Breast epithelium (tissue), 4 donors: ENCODE data around the gene RPL3. TPM values are rescaled to one million over a fixed set of nuclear protein-coding genes. Genes with fewer than 3 reads are reported as not detected.
A peak's percentile ranks its signal among the peaks of the same experiment; 100 is the strongest.
"Not testable (repeated sequence)": the region's sequence is repeated elsewhere in the genome, so short reads cannot be mapped to it uniquely, and the experiment has no call there.

ENCODE experiments used
- DNase-seq, 2 donors: peaks; one replicate each; pipeline ENCODE4 v3.0.0-alpha.2; 2019; ENCODE audit warnings: low spot score in 2 of 2
- H3K27ac ChIP-seq, 2 donors: fragments of 200-600 bp; sonication (generic) in 1 of 2; one replicate each; pipeline ENCODE4 v1.5.1; 2016 to 2019; ENCODE audit warnings: mild to moderate bottlenecking in 1 of 2
- H3K27me3 ChIP-seq, 2 donors: fragments of 200-600 bp; sonication (generic) in 1 of 2; one replicate each; pipeline versions ENCODE4 v1.5.1 to v1.6.0; 2017 to 2019; ENCODE audit warnings: control low read depth in 1 of 2, mild to moderate bottlenecking in 1 of 2
- H3K36me3 ChIP-seq: fragments of 200-600 bp; one replicate; pipeline ENCODE4 v1.5.1; 2019
- H3K4me1 ChIP-seq, 2 donors: fragments of 200-600 bp; sonication (generic); one replicate each; pipeline ENCODE4 v1.5.1; 2016 to 2019; ENCODE audit warnings: control low read depth in 1 of 2
- H3K4me3 ChIP-seq, 3 donors: fragments of 200-600 bp; sonication (generic); 1 replicate in 2 of 3; 2 replicates in 1 of 3; pipeline ENCODE4 v1.5.1; 2016 to 2019; ENCODE audit warnings: mild to moderate bottlenecking in 3 of 3, moderate library complexity in 2 of 3
- H3K9me3 ChIP-seq, 2 donors: fragments of 200-600 bp; sonication (generic) in 1 of 2; one replicate each; pipeline ENCODE4 v1.5.1; 2016 to 2019; ENCODE audit warnings: control low read depth in 1 of 2
- CTCF ChIP-seq, 3 donors: fragments of 450-650 bp; IDR thresholded peaks; one replicate each; pipeline ENCODE4 v1.5.1; 2016 to 2017; ENCODE audit warnings: antibody characterized with exemption in 3 of 3, mild to moderate bottlenecking in 3 of 3, moderate library complexity in 3 of 3
- POLR2A ChIP-seq: fragments of 450-650 bp; IDR thresholded peaks from one replicate; pipeline ENCODE4 v1.6.1; 2016; ENCODE audit warnings: antibody characterized with exemption, mild to moderate bottlenecking, moderate library complexity
- POLR2AphosphoS5 ChIP-seq, 3 donors: sonication (generic); formaldehyde crosslinking; IDR thresholded peaks; one replicate each; pipeline ENCODE4 v1.6.1; 2017; ENCODE audit warnings: antibody characterized with exemption in 3 of 3
- intact Hi-C: fragments of 100-400 bp; cut with DNase I; formaldehyde crosslinking; loops from one replicate; pipeline ENCODE4 v1.15.1; 2023; ENCODE audit warnings: low total_unique reads
- total RNA-seq, 3 donors: library from RNA; depleted of rRNA; stranded (reverse); fragments of >200 nt; gene quantifications; one replicate each; pipeline ENCODE4 v1.1.0, GENCODE V29; 2016

RPL3 gene
- total RNA-seq, 3 donors from 2014 or later: 1,827 to 3,262 (median 2,633) TPM

- no peak for DNase-seq
- H3K27me3 ChIP-seq: no peaks in the 10 kb centered on the region
- peaks cover 6 to 22% of the 10 kb centered on the region in 2 donors for H3K4me1 ChIP-seq
- H3K36me3 ChIP-seq: no peaks in the 10 kb centered on the region
- intact Hi-C loops: no loop called here
- TF ChIP-seq CTCF (IDR thresholded peaks at IDR 0.05) (no peak), POLR2A (no peak), POLR2AphosphoS5 (IDR thresholded peaks at IDR 0.05) (no peak)
- peak overlapping the region; percentile 54 to 99 (median 81) for H3K4me3 ChIP-seq
- H3K9me3 ChIP-seq: no peaks in the 10 kb centered on the region
- peak overlapping the region; percentile 69 to 91 for H3K27ac ChIP-seq
Measured at GRCh38 chr22:39348909-39349505, 29.6 kb upstream of the RPL3 start.

GRCh38 chr22:39345231-39345630 is 25.8 kb upstream of the RPL3 start:
- H3K4me3 ChIP-seq: no peak overlapping the region
- H3K27ac ChIP-seq: no peak overlapping the region
- DNase-seq: no peak
- TF ChIP-seq POLR2AphosphoS5 (IDR thresholded peaks at IDR 0.05) (no peak), CTCF (IDR thresholded peaks at IDR 0.05) (no peak), POLR2A (no peak)
- no peaks in the 10 kb centered on the region for H3K9me3 ChIP-seq
- H3K4me1 ChIP-seq: peaks cover 6% of the 10 kb centered on the region in 2 donors
- no peaks in the 10 kb centered on the region for H3K36me3 ChIP-seq
- H3K27me3 ChIP-seq: no peaks in the 10 kb centered on the region
- intact Hi-C loops: no loop called here

- H3K27me3 ChIP-seq: no peaks in the 10 kb centered on the region
- H3K27ac ChIP-seq: no peak overlapping the region
- DNase-seq: no peak
- no peaks in the 10 kb centered on the region for H3K9me3 ChIP-seq
- H3K4me1 ChIP-seq: peaks cover 3 to 4% of the 10 kb centered on the region in 2 donors
- no peak overlapping the region for H3K4me3 ChIP-seq
- TF ChIP-seq POLR2AphosphoS5 (IDR thresholded peaks at IDR 0.05) (no peak), CTCF (IDR thresholded peaks at IDR 0.05) (no peak), POLR2A (no peak)
- intact Hi-C loops: no loop called here
- H3K36me3 ChIP-seq: no peaks in the 10 kb centered on the region
Measured at GRCh38 chr22:39344046-39344390, 24.6 kb upstream of the RPL3 start.

GRCh38 chr22:39343259-39344045 is 24.0 kb upstream of the RPL3 start:
- intact Hi-C loops: no loop called here
- DNase-seq: peak; percentile 66 to 73
- Histone ChIP-seq H3K4me3 (no peak overlapping the region), H3K4me1 (no peaks in the 10 kb centered on the region), H3K36me3 (no peaks in the 10 kb centered on the region), H3K9me3 (no peaks in the 10 kb centered on the region), H3K27ac (no peak overlapping the region), H3K27me3 (no peaks in the 10 kb centered on the region)
- TF ChIP-seq POLR2AphosphoS5 (IDR thresholded peaks at IDR 0.05) (no peak), CTCF (IDR thresholded peaks at IDR 0.05) (peak in 2 of 3 donors; percentile 65 to 66)

- TF ChIP-seq POLR2AphosphoS5 (IDR thresholded peaks at IDR 0.05) (no peak), POLR2A (no peak), CTCF (IDR thresholded peaks at IDR 0.05) (no peak)
- no peak overlapping the region for H3K4me3 ChIP-seq
Measured at GRCh38 chr22:39341179-39341578, 21.8 kb upstream of the RPL3 start.

GRCh38 chr22:39339775-39340174 is 20.4 kb upstream of the RPL3 start:
- H3K27me3 ChIP-seq, H3K4me1 ChIP-seq, H3K36me3 ChIP-seq, H3K9me3 ChIP-seq, H3K4me3 ChIP-seq, intact Hi-C loops, H3K27ac ChIP-seq, DNase-seq: not testable (repeated sequence)

More at GRCh38 chr22:39341179-39341578, 21.8 kb upstream of the RPL3 start:
- intact Hi-C loops: no loop called here
- Histone ChIP-seq H3K27ac (no peak overlapping the region), H3K36me3 (no peaks in the 10 kb centered on the region), H3K9me3 (no peaks in the 10 kb centered on the region), H3K4me1 (no peaks in the 10 kb centered on the region), H3K27me3 (no peaks in the 10 kb centered on the region)
- no peak for DNase-seq
